Activated T-helper 9 cell treated with anti-CD3 and anti-CD28 coated beads, Interleukin-2, amount 50 U/mL, for 16 hours (primary cell): Measurements from ENCODE around the gene FHL5.
A peak's percentile ranks its signal among the peaks of the same experiment; 100 is the strongest.
"Not testable (repeated sequence)": the region's sequence is repeated elsewhere in the genome, so short reads cannot be mapped to it uniquely, and the experiment has no call there.

Experiments
- DNase-seq: peaks from one replicate; pipeline ENCODE4 v3.0.0-alpha.2; 2020; ENCODE audit warnings: low read depth

FHL5 gene, protein sequence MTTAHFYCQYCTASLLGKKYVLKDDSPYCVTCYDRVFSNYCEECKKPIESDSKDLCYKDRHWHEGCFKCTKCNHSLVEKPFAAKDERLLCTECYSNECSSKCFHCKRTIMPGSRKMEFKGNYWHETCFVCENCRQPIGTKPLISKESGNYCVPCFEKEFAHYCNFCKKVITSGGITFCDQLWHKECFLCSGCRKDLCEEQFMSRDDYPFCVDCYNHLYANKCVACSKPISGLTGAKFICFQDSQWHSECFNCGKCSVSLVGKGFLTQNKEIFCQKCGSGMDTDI

DNA sequence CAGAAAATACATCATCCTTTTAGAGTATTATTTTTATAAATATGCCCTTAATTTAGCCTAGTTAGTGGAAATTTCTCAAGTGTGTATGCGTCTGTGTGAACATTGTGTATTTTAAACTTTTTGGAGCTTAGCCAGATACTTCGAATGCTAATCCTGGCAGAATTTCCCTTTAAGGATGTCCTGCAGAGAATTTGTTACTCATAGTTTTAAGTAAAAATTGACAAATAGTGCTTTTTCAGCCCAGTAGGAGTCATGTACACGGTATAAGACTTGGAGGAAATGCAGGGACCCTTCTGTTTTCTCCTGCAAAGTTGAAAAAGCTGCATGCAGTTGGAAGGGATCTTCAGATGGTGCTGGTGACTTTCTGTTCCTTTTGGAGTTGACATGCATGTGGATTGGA, at the start of gene FHL5:
FHL5 (plus strand) TSS at position 243 of the 400 bp plus-strand sequence. CDS start 40,486 bp downstream, outside the sequence.
- no peak for DNase-seq

DNA sequence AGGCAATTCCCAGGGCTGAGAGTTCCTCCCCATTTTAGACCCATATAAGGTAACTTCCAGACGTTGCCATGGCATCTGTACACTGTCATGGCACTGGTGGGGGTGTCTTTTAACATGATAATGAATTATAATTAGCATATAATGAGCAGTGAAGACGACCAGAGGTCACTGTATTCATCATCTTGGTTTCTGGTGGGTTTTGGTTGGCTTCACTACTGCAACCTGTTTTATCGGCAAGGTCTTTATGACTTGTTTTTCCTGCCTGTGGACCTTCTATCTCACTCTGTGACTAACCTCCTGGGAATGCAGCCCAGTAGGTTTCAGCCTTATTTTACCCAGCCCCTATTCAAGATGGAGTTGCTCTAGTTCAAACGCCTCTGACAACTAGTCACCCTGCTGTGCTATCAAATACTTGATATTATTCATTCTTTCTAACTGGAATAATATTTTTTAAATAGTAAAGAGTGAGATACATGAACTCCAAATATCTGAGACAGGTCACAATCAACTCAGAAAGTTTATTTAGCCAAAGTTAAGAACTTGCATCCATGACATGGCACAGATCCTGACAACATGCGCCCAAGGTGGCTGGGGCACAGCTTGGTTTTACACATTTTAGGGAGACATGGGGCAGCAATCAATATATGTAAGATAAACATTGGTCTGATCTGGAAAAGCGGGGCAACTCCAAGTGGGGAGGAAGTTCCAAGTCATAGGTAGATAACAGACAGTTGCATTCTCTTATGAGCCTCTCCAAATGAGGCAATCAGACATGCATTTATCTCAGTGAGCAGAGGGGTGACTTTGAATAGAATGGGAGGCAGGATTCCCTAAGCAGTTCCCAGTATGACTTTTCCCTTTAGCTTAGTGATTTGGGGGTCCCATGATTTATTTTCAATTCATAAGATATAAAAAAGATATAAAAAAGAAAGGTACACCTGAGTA, 42.5 kb upstream of the FHL5 start:
- no peak for DNase-seq

DNA sequence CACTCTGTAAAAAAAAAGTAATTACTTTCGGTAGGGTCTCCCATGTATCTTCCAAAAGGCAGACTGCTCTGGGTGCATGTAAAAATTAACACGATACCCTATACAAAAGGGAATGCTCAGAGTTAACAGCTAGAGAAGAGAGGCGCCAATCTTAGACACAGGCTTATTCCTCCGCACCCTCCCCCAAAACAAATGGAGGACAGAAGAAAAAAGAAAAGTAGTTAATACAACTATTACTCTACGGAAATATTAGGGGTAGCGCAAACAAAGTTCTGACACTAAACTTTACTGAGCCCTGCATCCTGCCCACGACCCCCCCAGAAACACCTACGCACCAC, 41.7 kb upstream of the FHL5 start:
- no peak for DNase-seq

DNA sequence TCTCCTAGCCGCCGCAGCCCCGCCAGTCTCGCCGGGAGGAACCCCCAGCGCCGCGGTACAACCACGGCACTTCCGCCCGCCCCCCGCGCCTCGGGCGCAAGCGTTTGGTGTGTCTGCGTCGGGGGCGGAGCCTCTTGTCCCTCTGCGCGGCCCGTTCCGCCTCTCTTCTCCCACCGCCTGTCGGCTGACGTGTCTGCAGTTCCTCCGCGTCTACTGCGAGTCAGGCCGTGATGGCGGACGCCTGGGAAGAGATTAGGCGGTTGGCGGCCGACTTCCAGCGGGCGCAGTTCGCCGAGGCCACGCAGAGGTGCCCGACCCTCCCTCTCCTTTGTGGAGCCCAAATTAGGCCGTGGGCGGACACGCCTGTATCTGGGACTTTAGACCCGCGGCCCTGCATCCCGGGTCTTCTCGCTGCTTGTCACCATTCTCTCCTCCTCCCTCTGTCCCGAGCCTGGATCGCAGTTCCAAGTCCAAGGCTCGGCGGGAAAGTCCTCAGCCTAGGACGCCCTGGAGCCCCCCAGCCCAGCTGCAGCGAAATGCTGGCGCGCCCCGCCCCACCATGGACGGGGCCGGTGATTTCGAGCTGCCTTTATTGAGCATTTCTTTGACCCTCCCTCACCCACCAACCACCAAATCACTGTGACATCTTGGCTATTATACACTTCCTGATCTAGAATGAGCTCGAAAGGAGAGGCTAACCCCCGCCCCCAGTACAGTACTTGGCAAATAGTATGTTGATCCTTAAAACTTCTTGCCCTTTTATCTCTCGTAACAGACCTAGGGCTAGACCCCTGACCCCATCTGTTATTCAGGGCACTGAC, 41.1 kb upstream of the FHL5 start, which contains the start of gene UFL1:
UFL1 (plus strand) TSS at position 163 of the 821 bp plus-strand sequence; CDS start at position 231, 68 bp downstream.
- DNase-seq = peak; percentile 93

DNA sequence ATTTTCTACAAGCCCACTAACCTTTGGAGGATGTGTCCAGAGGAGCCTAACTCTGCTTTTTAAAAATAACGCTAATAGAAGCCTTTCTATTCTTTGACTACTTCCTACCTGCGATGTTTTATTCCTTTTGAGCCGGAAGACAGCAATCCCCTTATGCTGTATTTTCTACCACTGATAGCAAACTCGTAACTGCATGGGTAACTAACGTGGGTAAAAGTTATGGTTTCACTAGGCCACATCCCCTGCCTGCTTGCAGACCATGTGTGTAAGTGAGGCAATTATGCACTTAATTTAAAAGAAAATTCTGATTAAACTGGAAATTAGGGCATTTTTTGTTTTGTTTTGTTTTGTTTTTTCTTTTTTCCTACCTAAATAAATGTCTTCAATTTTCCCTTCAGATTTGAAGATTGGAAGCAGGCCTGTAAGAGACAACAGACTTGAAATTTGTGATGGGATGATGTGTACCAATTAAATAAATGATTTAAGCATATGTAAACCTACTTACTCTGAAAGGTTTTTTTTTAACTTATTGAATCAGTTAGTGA, 40.4 kb upstream of the FHL5 start:
- no peak for DNase-seq

DNA sequence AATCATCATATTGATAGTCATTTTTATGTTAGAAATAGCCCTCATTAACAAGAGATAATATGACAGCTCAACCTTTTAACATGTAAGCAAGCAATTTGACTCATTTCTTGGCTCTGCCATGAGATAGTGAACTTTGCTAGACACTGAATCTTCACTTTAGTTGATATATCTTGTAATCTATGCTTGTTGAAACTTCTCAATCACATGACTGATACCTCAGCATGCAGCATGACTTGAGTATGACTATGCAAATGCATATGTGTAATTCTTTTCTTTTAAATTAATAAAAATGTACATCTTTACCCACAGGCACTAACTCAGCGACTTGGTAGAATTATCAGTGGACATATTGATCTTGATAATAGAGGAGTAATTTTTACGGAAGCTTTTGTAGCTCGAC, 34.7 kb upstream of the FHL5 start:
- DNase-seq = no peak

DNA sequence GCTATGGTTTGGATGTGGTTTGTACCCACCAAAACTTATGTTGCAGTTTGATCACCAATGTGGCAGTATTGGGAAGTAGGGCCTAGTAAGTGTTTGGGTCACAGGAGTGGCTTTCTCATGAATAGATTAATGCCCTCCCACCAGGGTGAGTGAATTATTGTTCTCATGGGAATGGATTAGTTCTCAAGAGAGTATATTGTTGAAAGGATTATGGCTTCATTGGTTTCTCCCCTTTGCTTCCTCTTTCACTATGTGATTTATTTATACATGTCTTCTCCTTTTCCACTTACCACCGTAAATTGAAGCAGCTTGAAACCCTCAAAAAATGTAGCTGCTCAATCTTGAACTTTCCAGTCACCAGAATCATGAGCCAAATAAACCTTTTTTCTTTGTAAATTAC, 30.5 kb upstream of the FHL5 start:
- no peak for DNase-seq

DNA sequence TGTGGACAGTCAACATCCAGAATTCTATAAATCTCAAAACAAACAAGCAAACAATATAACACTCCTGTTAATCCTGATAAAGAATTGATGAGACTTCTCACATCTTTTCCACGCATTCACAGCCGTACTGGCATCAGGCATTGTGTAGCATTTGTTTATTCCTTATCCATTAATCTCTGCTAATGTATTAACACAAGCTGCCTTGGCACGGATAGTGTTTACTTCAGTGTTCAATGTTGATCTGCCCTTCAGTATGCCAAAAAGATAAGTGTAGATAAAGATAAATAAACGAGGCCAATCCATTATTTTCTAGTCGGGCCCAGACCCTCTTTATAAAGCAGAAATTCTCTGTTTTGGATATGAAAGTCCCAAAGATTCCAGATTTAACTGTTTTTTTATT, 25.2 kb upstream of the FHL5 start:
- no peak for DNase-seq

DNA sequence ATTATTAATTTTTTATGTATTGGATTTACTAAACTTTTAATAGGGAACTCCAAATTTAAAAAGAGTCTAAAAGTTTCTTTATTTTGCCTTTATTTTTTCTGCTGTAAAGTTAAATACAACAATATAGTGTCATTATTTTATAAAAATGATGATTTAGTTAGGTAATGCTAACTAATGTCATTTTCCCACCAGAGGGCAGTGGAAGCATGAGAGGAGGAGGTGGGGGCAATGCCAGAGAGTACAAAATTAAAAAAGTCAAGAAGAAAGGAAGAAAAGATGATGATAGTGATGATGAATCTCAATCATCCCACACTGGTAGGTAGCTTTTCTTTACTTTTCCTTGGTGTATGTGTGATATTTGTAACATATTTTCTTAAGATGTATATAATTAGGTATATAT, 20.2 kb upstream of the FHL5 start:
- no peak for DNase-seq

DNA sequence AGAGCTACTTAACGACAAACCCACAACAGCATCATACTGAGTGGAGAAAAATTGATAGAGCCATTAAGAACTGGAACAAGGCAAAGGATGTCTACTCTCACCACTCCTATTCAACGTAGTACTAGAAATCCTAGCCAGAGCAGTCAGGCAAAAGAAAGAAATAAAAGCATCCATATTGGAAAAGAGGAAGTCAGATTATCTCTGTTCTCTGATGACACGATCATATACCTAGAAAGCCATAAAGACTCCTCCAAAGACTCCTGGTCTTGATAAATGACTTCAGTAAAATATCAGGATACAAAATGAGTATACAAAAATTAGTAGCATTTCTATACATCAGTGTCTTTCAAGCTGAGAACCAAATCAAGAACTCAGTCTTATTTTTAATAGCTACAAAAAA, 17.0 kb upstream of the FHL5 start:
- no peak for DNase-seq

DNA sequence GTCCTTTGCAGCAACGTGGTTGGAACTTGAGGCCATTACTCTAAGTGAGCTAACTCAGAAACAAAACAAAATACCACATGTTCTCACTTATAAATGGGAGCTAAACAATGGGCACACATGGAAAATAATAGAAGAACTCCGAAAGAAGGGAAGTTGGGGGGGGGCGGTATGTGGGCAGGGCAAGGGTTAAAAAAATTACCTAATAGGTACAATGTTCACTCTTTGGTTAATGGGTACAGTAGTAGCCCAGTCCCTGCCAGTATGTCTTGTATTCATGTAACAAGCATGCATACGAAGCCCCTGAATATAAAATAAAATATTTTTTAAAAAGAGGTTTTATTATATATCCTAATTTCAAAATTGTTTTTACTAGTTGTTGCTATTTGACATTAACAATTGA, 15.3 kb upstream of the FHL5 start:
- DNase-seq = no peak

DNA sequence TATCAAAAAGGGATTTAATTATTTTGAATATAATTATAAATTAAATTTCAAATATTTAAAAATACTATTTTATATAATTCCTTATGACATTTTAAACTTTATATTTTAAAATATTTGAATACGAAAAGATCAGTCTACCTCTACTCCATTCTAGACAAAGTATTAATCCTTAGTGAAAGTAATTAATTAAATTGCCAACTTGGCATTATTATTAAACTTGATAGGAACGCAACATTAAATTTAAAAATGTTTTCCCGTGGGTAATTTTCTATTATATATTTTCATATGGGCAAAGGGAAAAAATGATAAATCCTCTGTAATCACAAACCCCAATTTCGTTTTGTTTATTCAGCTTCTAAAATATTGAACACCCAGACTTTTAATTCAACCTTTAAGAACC, 8.4 kb upstream of the FHL5 start:
- DNase-seq = no peak

DNA sequence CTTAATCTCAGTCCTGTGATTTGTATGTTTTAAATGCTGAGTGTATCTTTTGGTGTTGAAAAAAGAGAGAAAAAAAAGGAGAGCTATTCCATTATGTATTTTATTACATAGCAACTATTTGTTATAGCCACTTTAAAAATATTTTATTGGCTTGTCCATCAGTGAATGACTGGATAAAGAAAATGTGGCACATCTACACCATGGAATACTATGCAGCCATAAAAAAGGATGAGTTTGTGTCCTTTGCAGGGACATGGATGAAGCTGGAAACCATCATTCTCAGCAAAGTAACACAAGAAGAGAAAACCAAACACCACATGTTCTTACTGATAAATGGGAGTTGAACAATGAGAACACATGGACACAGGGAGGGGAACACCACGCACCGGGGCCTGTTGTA, 3.2 kb upstream of the FHL5 start:
- not testable (repeated sequence) for DNase-seq

DNA sequence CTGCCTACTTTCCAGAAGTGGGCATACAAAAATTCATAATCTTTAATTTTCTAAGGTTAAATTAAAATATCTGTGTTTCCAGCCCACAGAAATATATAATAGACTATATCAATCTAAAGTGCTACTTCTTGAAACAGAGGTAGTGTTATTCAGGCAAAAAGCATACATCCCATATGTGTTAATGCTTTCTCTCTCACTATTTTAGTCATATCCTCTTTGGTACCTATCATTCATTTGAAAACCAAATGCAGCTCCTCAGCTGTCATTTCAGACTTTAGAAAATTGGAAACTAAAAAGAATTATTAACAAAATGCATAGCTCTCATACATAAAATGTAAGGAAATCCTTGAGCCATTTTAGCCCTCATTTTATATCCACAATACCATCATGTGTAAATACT, 925 bp downstream of the FHL5 start:
- DNase-seq = no peak

DNA sequence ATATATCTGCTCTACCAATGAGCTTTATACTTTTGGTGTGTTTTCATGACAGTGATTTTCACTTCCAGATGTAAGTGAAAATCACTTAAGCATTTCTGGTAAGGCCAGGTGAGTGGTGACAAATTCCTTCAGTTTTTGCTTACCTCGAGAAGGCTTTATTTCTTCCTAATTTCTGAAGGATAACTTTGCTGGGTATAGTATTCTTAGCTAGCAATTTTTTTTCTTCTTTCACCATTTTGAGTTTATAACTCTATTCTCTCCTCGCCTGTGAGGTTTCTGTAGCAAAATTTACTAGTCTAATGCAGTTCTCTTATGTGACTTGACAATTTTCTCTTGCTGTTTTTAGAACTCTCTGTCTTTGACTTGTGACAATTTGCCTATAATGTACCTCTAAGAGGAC, 7.1 kb downstream of the FHL5 start:
- DNase-seq = no peak

DNA sequence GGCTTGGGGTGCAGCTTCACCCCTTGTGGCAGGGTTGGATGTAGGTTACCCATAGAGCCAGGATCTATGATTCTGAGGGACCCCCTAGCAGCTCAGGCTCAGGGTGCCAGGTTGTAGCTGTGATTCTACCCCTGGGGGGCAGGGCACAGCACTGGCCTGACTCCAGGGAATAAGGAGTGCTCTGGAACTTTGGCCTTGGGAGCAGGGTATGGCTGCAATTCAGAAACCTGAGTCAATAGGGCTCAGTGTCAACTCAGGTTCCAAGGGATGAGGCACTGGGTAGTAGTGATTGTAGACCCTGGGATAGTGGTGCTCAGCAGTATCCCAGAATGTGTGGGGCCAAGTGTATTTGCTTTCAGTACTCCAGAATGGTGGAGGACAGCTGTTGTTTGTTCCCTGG, 8.6 kb downstream of the FHL5 start:
- no peak for DNase-seq

DNA sequence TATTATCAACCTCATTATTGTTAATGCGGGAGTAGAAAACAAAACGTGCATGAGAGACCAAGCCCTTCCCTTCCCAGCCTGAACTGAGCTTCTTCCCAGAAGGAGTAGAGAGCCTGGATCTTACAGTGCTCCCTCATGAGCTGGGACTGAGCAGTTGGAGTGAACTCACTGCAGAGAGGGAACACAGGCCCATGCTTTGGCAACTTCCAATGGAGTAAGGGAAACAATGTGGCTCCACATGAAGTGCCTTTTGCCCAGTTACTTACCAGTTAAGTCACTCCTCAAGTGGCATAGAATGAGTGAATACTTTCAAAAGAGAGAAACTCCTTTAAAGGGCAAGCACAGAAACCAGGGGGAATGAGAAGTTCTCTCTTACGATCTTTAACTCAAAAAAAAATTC, 12.4 kb downstream of the FHL5 start:
- DNase-seq = no peak

DNA sequence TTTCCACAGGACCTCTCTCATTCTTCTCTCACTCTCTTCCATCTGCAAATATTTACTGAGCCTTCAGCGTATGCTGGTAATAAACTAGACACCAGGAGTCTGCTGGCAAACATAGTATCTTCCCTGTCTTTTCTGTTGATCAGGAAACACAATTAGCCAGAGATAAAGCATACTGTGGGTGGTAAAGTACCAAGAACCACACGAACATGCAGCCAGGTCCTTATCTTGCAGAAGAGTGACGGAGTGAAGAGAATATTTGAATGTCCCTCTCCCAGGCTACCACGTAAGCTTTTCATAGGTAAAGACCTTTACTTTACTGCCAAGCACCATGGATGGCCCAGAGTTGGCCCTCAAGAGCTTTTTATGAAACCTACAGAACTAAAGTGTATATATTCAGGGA, 13.3 kb downstream of the FHL5 start:
- no peak for DNase-seq

DNA sequence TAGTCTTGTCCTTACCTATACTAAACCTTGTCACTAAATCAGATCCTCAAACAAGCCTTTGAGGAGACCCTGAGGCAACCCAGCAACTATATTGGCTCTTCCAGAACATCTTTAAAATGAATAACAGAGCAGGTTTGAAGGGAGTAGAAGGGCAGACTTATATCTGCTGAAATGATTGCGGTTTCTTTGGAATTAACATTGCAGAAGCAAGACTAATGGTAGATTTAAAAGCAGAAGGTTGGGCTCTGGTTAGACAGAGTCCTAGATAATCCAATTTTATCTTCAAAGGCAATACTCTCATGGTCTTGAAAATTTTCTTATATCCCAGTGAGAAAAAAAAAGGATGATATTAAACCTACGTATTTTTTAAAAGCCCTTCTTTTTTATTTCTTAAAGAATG, 19.1 kb downstream of the FHL5 start:
- DNase-seq = no peak

DNA sequence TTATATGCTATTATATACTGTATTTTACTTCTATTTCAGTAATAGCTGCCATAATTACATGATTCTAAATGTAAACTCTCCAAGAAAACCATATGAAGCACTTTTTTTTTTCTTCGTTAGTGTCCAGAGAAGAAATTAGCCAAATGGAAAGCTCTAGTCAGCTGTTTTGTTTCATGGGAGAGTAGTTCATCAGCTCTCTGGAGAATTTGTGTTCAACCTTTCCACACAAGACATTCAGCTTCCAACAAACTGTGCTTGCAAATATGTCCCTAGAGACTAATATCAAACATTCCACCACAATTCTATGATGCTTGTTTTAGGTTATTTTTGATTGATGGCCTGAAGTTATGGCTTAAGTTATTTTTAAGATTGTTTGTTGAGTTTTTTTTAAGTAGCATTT, 19.5 kb downstream of the FHL5 start:
- DNase-seq = no peak

DNA sequence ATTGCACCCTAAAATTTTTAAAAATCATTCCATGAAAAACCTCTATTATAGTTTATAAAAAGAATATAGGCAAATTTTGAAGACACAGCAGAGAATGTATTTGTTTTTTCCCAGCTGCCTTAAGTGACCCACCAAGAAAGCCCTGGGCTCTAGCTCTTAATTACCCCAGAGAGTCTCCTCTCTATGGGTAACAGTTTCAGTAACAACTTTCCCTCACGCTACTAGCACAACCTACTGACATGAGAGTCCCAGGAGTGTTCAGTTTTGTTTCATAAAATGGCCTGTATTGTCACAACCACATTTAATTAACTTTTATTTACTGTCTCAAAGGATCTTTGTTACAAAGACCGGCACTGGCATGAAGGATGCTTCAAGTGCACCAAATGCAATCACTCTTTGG, 41.5 kb downstream of the FHL5 start:
- DNase-seq = no peak

DNA sequence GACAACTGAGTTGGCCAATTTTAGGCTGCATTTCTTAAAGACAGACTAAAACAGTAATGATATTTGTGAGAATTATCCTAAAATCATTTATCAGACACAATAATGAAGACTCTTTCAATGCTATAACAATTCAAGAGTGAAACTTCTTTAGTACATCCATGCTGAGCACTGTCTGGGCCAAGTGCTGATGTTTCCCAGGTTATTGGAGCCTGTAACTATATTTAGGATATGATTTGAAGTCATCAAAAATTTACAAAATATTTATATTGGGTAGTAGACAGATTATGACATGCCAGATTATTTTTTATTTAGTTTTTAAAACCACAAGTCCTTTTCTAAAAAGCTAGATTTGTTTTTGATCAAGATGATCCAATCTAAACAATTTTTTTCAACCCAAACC, 45.1 kb downstream of the FHL5 start:
- DNase-seq = no peak
